H1 (cell line): ENCODE measurements around the gene SLK. TPM values are rescaled to one million over a fixed set of nuclear protein-coding genes. Genes with fewer than 3 reads are reported as not detected.
A peak's percentile ranks its signal among the peaks of the same experiment; 100 is the strongest.

Experiments used
- ASH2L ChIP-seq: fragments of 200-600, 300-600 bp; sonication (generic); IDR thresholded peaks from one replicate; pipeline ENCODE4 v1.7.1; 2017; ENCODE audit warnings: low read length
- BCL11A ChIP-seq, 2 experiments: IDR thresholded peaks; one replicate each; pipeline ENCODE4 v1.6.1; 2011; ENCODE audit warnings: low read depth in 2 of 2, low read length in 2 of 2, mild to moderate bottlenecking in 2 of 2
- CTBP2 ChIP-seq: IDR thresholded peaks from 2 replicates; pipeline ENCODE4 v1.7.0; 2011; ENCODE audit warnings: borderline replicate concordance, mild to moderate bottlenecking, moderate library complexity, mixed read lengths, low read length; ENCODE audit not compliant: insufficient read depth, insufficient read length
- EGR1 ChIP-seq: IDR thresholded peaks from 2 replicates; pipeline ENCODE4 v1.6.1; 2011; ENCODE audit warnings: low read depth, low read length, borderline replicate concordance
- EZH2 ChIP-seq: fragments of 200-600 bp; sonication (generic); IDR thresholded peaks from 2 replicates; pipeline ENCODE4 v1.7.1; 2012; ENCODE audit warnings: low read depth, mild to moderate bottlenecking, moderate library complexity, low read length, inconsistent platforms; ENCODE audit not compliant: severe bottlenecking
- HDAC2 ChIP-seq, 2 experiments: fragments of 300-600 bp in 1 of 2; sonication (generic) in 1 of 2; IDR thresholded peaks; 2 replicates each; pipeline ENCODE4 v1.6.1; 2011 to 2012; ENCODE audit warnings: low read depth in 2 of 2, low read length in 2 of 2, mild to moderate bottlenecking in 2 of 2, moderate library complexity in 2 of 2, borderline replicate concordance in 1 of 2, inconsistent platforms in 1 of 2
- KDM1A ChIP-seq: fragments of 200-600, 300-600 bp; sonication (generic); IDR thresholded peaks from 2 replicates; pipeline ENCODE4 v1.7.1; 2016; ENCODE audit warnings: mild to moderate bottlenecking, low read length, borderline replicate concordance
- PHF8 ChIP-seq: fragments of 200-600 bp; sonication (generic); conservative IDR thresholded peaks from 2 replicates; pipeline ENCODE4 v1.7.1; 2012; ENCODE audit warnings: low read depth, mild to moderate bottlenecking, inconsistent platforms, low read length, moderate library complexity
- RFX5 ChIP-seq: IDR thresholded peaks from 2 replicates; pipeline ENCODE4 v1.6.1; 2011; ENCODE audit warnings: low read depth, low read length, improper control_type of control experiment, borderline replicate concordance
- TAF1 ChIP-seq: IDR thresholded peaks from 2 replicates; pipeline ENCODE4 v1.6.1; 2011; ENCODE audit warnings: mild to moderate bottlenecking, low read depth, low read length
- polyA plus RNA-seq, 7 experiments: library from polyadenylated mRNA; depleted of rRNA in 3 of 7; stranded (reverse) in 5 of 7; unstranded in 2 of 7; fragments of >200 nt in 5 of 7; fragments of 200-250 nt in 2 of 7; gene quantifications; 1 replicate in 5 of 7; 2 replicates in 1 of 7; 4 replicates in 1 of 7; pipeline versions ENCODE4 v1.2.1 to v1.2.3, GENCODE V29; 2011 to 2013; ENCODE audit warnings: missing spikeins in 2 of 7, mixed read lengths in 2 of 7
- total RNA-seq: library from RNA; stranded (reverse); fragmentation: NEBNext Ultra II Directional; extraction: Animal tissue kit (Norgen Biotek cat#: 25700); gene quantifications from 2 replicates; pipeline ENCODE4 v1.2.1, GENCODE V29; 2021

SLK gene
- total and polyA plus RNA-seq, 2 of the 8 experiments (the other 6 are each of a cell fraction or from before 2014, with no cell fraction given) = 2.7 to 18.3 TPM

DNA sequence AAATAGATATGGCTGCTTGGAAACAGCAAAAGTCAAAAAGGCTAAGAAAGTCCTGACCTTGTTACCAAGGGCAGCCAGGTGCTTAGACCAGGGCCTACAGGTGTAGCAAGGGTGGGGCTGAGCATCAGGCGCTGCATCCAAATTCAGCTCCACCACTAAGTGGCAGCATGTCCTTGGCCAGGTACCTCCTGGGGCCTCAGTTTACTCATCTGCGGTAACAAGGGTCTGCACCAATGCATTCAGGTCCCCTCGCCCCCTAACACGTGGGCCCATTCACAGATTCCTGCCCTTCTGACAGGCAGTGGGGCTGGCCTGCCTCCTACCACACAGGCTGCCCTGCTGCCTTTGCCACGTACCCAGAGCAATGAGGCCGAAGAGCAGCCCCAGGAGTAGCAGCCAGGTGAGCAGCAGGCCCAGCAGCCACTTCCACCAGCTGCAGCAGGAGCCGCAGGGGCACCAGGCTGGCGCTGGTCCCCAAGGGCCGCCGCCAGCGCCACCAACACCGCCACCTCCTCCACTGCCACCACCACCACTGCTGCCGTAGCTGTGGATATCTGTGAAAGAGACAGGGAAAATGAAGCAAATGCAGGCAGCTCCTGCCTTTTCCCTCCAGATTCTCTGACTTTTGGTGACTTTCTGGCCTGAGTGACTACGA, 89.8 kb downstream of the SLK start (continued):
- no peak for TF ChIP-seq EGR1
- no peak for TF ChIP-seq BCL11A (IDR thresholded peaks at IDR 0.05; ENCODE audit: low read depth in 2 of 2, low read length in 2 of 2)
- no peak for TF ChIP-seq EZH2
- no peak for TF ChIP-seq CTBP2
- TF ChIP-seq RFX5 = no peak
- TF ChIP-seq HDAC2 (IDR thresholded peaks at IDR 0.05; ENCODE audit: borderline replicate concordance in 1 of 2, low read depth in 2 of 2, low read length in 2 of 2) = peak in 1 of 2 experiments; percentile 73; a peak in 1 of 4 replicates
- no peak for TF ChIP-seq ASH2L
- no peak for TF ChIP-seq PHF8
- peak; percentile 94; the same call in 1 of the 2 replicates for TF ChIP-seq KDM1A
- no peak for TF ChIP-seq TAF1
- TF ChIP-seq, all 59 proteins: peak for 4
